Right lobe of liver (tissue), 6 donors: ENCODE data around the gene CXorf38. TPM values are rescaled to one million over a fixed set of nuclear protein-coding genes. Genes with fewer than 3 reads are reported as not detected.

Experiments used
- ATAC-seq, 4 donors: fragments of 200-7000 bp; cut with Tn5 transposase; one replicate each; pipeline ENCODE4 v1.9.1; 2020; ENCODE audit warnings: mild to moderate bottlenecking in 4 of 4, moderate library complexity in 4 of 4
- DNase-seq, 3 donors: peaks; one replicate each; pipeline ENCODE4 v3.0.0-alpha.2; 2020
- H3K27ac ChIP-seq, 3 donors: fragments of 200-600 bp; one replicate each; pipeline ENCODE4 v1.8.0; 2022
- H3K27me3 ChIP-seq, 2 donors: fragments of 200-600 bp; one replicate each; pipeline ENCODE4 v1.8.0; 2022
- H3K36me3 ChIP-seq, 4 donors: fragments of 200-600 bp; sonication (generic) in 1 of 4; one replicate each; pipeline versions ENCODE4 v1.5.1 to v1.8.0; 2017 to 2022; ENCODE audit warnings: control low read depth in 1 of 4
- H3K4me1 ChIP-seq, 4 donors: fragments of 200-600 bp; sonication (generic) in 1 of 4; one replicate each; pipeline versions ENCODE4 v1.5.1 to v1.8.0; 2017 to 2022; ENCODE audit warnings: control low read depth in 1 of 4
- H3K4me3 ChIP-seq, 3 donors: fragments of 200-600 bp; one replicate each; pipeline ENCODE4 v1.8.0; 2022
- H3K9me3 ChIP-seq, 4 donors: fragments of 200-600 bp; sonication (generic) in 1 of 4; one replicate each; pipeline versions ENCODE4 v1.5.1 to v1.8.0; 2017 to 2022; ENCODE audit warnings: control low read depth in 1 of 4
- CTCF ChIP-seq, 4 donors: fragments of 200-600 bp in 3 of 4; fragments of 450-650 bp in 1 of 4; IDR thresholded peaks; one replicate each; pipeline versions ENCODE4 v1.5.1 to v1.8.0; 2016 to 2022; ENCODE audit warnings: antibody characterized with exemption in 4 of 4, mild to moderate bottlenecking in 2 of 4
- POLR2A ChIP-seq: fragments of 450-650 bp; IDR thresholded peaks from one replicate; pipeline ENCODE4 v1.6.1; 2017; ENCODE audit warnings: antibody characterized with exemption, mild to moderate bottlenecking
- WGBS: methylation state at CpG from one replicate; pipeline ENCODE4 v1.1.6; 2018; ENCODE audit warnings: low coverage, low lambda C conversion rate; ENCODE audit not compliant: insufficient coverage; ENCODE audit errors: missing lambda C conversion rate; 5-methylcytosine and 5-hydroxymethylcytosine counted together
- intact Hi-C, 2 donors: fragments of 100-400 bp; cut with DNase I; formaldehyde crosslinking; loops; one replicate each; pipeline versions ENCODE4 v1.11.2 to v1.14.1; 2022
- total RNA-seq, 6 experiments: library from RNA; depleted of rRNA in 2 of 6; stranded (reverse); fragments of >200 nt in 2 of 6; fragmentation: NEBNext Ultra II Directional in 3 of 6; extraction: Animal tissue kit (Norgen Biotek cat#: 25700) in 3 of 6; gene quantifications; one replicate each; pipeline versions ENCODE4 v1.1.0 to v1.2.4, GENCODE V29; 2016 to 2023
- donor health status: DM: no; HTN: yes; CAD: no.
- donor health status: DM: no; HTN: no; CAD: no.
- donor health status: DM: no; HTN: no; CAD: no.
- donor health status: DM: no; HTN: yes; CAD: no.
- donor health status: DM: no; HTN: yes; CAD: no.

CXorf38 gene
- total RNA-seq, 6 experiments from 2014 or later = 4.8 to 13.9 (median 7.9) TPM

- Histone ChIP-seq H3K27me3 (no peaks in the 10 kb centered on the region), H3K4me1 (peaks cover 0 to 10% (median 0%) of the 10 kb centered on the region in 4 donors), H3K27ac (peak overlapping the region; percentile 34 to 83 (median 80)), H3K36me3 (no peaks in the 10 kb centered on the region), H3K9me3 (no peaks in the 10 kb centered on the region), H3K4me3 (peak overlapping the region; percentile 61 to 76 (median 71))
- 22% methylated on average over 8 of the region's 15 CpGs for WGBS
- intact Hi-C loops = no loop called here
- no peak for ATAC-seq
- TF ChIP-seq CTCF (IDR thresholded peaks at IDR 0.05) (no peak), POLR2A (no peak)
- DNase-seq = no peak
Measured at GRCh38 chrX:40581336-40581920, 65.9 kb downstream of the CXorf38 start.

GRCh38 chrX:40580537-40581335 lies 66.6 kb downstream of the CXorf38 start, which contains the start of gene ATP6AP2:
ATP6AP2 (plus strand) TSS chrX:40580970; CDS start chrX:40581066, 96 bp downstream.
- Histone ChIP-seq H3K9me3 (no peaks in the 10 kb centered on the region), H3K36me3 (no peaks in the 10 kb centered on the region), H3K27me3 (no peaks in the 10 kb centered on the region), H3K4me3 (peak within 1 kb of the TSS; percentile 61 to 76 (median 71)), H3K27ac (peak within 1 kb of the TSS; percentile 68 to 83 (median 80)), H3K4me1 (peaks cover 0 to 10% (median 0%) of the 10 kb centered on the region in 4 donors)
- WGBS = 26% methylated on average over 7 of the region's 89 CpGs
- intact Hi-C loops = no loop called here
- DNase-seq = peak; percentile 93 to 95 (median 93)
- no peak for TF ChIP-seq CTCF (IDR thresholded peaks at IDR 0.05)
- peak; percentile 87 for TF ChIP-seq POLR2A
- peak; percentile 97 to 99 (median 98) for ATAC-seq

- ATAC-seq = peak; percentile 52 to 69 (median 66)
- Histone ChIP-seq H3K9me3 (no peaks in the 10 kb centered on the region), H3K36me3 (no peaks in the 10 kb centered on the region), H3K27me3 (no peaks in the 10 kb centered on the region), H3K4me3 (peak overlapping the region; percentile 61 to 76 (median 71)), H3K27ac (peak overlapping the region; percentile 62 to 83 (median 68)), H3K4me1 (peaks cover 0 to 10% (median 0%) of the 10 kb centered on the region in 4 donors)
- 16% methylated on average over 12 of the region's 12 CpGs for WGBS
- TF ChIP-seq CTCF (IDR thresholded peaks at IDR 0.05) (no peak), POLR2A (no peak)
- no peak for DNase-seq
- intact Hi-C loops = no loop called here
Measured at GRCh38 chrX:40579900-40580536, 67.3 kb downstream of the CXorf38 start.

- no peaks in the 10 kb centered on the region for H3K9me3 ChIP-seq
- intact Hi-C loops = no loop called here
- no peak overlapping the region for H3K4me3 ChIP-seq
- H3K27ac ChIP-seq = no peak overlapping the region
- DNase-seq (no peak), ATAC-seq (no peak)
- TF ChIP-seq CTCF (IDR thresholded peaks at IDR 0.05) (no peak), POLR2A (no peak)
- no peaks in the 10 kb centered on the region for H3K36me3 ChIP-seq
- peaks cover 0 to 10% (median 0%) of the 10 kb centered on the region in 4 donors for H3K4me1 ChIP-seq
- 44% methylated on average over 3 of the region's 3 CpGs for WGBS
- no peaks in the 10 kb centered on the region for H3K27me3 ChIP-seq
Measured at GRCh38 chrX:40579141-40579540, 68.2 kb downstream of the CXorf38 start.
